Measurements from ENCODE around the gene ALKBH5.

- TF ChIP-seq, protein P1, sequence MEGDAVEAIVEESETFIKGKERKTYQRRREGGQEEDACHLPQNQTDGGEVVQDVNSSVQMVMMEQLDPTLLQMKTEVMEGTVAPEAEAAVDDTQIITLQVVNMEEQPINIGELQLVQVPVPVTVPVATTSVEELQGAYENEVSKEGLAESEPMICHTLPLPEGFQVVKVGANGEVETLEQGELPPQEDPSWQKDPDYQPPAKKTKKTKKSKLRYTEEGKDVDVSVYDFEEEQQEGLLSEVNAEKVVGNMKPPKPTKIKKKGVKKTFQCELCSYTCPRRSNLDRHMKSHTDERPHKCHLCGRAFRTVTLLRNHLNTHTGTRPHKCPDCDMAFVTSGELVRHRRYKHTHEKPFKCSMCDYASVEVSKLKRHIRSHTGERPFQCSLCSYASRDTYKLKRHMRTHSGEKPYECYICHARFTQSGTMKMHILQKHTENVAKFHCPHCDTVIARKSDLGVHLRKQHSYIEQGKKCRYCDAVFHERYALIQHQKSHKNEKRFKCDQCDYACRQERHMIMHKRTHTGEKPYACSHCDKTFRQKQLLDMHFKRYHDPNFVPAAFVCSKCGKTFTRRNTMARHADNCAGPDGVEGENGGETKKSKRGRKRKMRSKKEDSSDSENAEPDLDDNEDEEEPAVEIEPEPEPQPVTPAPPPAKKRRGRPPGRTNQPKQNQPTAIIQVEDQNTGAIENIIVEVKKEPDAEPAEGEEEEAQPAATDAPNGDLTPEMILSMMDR (IDR thresholded peaks at IDR 0.05): no peak
- no peak for TF ChIP-seq POLR2A (IDR thresholded peaks at IDR 0.05)
- TF ChIP-seq EP300 (IDR thresholded peaks at IDR 0.05): no peak
These were observed 24.0 kb upstream of the ALKBH5 start for GRCh38 chr17:18159551-18160120.

All from tibial nerve (tissue), 4 donors.